DND-41 (cell line): Measurements from ENCODE around the gene CCDC192.

Experiments used
- EZH2 ChIP-seq: IDR thresholded peaks from 3 replicates; pipeline ENCODE4 v1.6.1; 2012; ENCODE audit warnings: borderline replicate concordance, low read depth, mild to moderate bottlenecking, moderate library complexity, low read length, inconsistent platforms; ENCODE audit not compliant: severe bottlenecking
- TF ChIP-seq, protein P1 (sequence below): IDR thresholded peaks from 2 replicates; pipeline ENCODE4 v1.5.1; 2012; ENCODE audit warnings: borderline replicate concordance, low read length, moderate library complexity, mild to moderate bottlenecking; ENCODE audit not compliant: poor library complexity, severe bottlenecking; ENCODE audit errors: extremely low read depth

DNA sequence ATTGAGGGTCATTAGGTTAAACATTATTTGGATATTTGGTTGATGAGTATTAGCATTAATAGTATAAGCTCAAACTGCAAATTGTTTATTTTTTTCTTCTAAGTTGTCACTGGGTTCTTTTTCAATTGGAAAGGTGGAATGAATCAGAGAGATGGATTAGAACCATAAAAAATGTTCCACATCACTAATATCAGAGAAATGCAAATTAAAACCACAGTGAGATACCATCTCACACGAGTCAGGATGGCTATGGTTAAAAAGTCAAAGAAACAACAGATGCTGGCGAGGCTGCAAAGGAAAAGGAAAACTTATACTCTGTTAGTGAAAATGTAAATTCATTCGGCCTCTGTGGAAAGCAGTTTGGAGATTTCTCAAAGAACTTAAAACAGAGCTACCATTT, 122.8 kb downstream of the CCDC192 start:
- TF ChIP-seq, protein P1, sequence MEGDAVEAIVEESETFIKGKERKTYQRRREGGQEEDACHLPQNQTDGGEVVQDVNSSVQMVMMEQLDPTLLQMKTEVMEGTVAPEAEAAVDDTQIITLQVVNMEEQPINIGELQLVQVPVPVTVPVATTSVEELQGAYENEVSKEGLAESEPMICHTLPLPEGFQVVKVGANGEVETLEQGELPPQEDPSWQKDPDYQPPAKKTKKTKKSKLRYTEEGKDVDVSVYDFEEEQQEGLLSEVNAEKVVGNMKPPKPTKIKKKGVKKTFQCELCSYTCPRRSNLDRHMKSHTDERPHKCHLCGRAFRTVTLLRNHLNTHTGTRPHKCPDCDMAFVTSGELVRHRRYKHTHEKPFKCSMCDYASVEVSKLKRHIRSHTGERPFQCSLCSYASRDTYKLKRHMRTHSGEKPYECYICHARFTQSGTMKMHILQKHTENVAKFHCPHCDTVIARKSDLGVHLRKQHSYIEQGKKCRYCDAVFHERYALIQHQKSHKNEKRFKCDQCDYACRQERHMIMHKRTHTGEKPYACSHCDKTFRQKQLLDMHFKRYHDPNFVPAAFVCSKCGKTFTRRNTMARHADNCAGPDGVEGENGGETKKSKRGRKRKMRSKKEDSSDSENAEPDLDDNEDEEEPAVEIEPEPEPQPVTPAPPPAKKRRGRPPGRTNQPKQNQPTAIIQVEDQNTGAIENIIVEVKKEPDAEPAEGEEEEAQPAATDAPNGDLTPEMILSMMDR = no peak
- no peak for TF ChIP-seq EZH2
